Measurements from ENCODE around the gene NAT16. TPM values are rescaled to one million over a fixed set of nuclear protein-coding genes. Genes with fewer than 3 reads are reported as not detected.

The NAT16 gene
- total and polyA plus RNA-seq, 9 of the 15 experiments (the other 6 are each of a cell fraction or from before 2014, with no cell fraction given) = 0.04 TPM; not detected in 8

DNA sequence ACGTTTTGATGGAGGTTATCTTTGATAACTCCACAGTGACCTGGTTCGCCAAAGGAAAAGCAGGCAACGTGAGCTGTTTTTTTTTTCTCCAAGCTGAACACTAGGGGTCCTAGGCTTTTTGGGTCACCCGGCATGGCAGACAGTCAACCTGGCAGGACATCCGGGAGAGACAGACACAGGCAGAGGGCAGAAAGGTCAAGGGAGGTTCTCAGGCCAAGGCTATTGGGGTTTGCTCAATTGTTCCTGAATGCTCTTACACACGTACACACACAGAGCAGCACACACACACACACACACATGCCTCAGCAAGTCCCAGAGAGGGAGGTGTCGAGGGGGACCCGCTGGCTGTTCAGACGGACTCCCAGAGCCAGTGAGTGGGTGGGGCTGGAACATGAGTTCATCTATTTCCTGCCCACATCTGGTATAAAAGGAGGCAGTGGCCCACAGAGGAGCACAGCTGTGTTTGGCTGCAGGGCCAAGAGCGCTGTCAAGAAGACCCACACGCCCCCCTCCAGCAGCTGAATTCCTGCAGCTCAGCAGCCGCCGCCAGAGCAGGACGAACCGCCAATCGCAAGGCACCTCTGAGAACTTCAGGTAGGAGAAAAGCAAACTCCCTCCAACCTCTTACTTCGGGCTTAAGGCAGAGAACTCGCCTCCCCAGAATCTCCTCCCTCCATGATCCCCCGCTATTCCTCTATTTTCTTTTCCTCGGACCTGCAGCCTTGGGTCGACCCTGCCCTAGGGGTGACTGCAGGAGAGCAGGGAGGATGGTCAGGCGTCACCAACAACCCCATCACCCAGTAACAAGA is 53.2 kb downstream of the NAT16 start, which contains the start of gene SERPINE1 (continued):
- TF ChIP-seq, protein P1, sequence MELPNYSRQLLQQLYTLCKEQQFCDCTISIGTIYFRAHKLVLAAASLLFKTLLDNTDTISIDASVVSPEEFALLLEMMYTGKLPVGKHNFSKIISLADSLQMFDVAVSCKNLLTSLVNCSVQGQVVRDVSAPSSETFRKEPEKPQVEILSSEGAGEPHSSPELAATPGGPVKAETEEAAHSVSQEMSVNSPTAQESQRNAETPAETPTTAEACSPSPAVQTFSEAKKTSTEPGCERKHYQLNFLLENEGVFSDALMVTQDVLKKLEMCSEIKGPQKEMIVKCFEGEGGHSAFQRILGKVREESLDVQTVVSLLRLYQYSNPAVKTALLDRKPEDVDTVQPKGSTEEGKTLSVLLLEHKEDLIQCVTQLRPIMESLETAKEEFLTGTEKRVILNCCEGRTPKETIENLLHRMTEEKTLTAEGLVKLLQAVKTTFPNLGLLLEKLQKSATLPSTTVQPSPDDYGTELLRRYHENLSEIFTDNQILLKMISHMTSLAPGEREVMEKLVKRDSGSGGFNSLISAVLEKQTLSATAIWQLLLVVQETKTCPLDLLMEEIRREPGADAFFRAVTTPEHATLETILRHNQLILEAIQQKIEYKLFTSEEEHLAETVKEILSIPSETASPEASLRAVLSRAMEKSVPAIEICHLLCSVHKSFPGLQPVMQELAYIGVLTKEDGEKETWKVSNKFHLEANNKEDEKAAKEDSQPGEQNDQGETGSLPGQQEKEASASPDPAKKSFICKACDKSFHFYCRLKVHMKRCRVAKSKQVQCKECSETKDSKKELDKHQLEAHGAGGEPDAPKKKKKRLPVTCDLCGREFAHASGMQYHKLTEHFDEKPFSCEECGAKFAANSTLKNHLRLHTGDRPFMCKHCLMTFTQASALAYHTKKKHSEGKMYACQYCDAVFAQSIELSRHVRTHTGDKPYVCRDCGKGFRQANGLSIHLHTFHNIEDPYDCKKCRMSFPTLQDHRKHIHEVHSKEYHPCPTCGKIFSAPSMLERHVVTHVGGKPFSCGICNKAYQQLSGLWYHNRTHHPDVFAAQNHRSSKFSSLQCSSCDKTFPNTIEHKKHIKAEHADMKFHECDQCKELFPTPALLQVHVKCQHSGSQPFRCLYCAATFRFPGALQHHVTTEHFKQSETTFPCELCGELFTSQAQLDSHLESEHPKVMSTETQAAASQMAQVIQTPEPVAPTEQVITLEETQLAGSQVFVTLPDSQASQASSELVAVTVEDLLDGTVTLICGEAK (IDR thresholded peaks at IDR 0.05) = peak; percentile 28; the same call in 1 of the 2 replicates
- TF ChIP-seq, protein P1 (CRISPR knock-in tag; IDR thresholded peaks at IDR 0.05) = no peak
- TF ChIP-seq, protein P2, sequence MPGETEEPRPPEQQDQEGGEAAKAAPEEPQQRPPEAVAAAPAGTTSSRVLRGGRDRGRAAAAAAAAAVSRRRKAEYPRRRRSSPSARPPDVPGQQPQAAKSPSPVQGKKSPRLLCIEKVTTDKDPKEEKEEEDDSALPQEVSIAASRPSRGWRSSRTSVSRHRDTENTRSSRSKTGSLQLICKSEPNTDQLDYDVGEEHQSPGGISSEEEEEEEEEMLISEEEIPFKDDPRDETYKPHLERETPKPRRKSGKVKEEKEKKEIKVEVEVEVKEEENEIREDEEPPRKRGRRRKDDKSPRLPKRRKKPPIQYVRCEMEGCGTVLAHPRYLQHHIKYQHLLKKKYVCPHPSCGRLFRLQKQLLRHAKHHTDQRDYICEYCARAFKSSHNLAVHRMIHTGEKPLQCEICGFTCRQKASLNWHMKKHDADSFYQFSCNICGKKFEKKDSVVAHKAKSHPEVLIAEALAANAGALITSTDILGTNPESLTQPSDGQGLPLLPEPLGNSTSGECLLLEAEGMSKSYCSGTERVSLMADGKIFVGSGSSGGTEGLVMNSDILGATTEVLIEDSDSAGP (CRISPR knock-in tag; IDR thresholded peaks at IDR 0.05) = no peak
- TF ChIP-seq, protein P3, sequence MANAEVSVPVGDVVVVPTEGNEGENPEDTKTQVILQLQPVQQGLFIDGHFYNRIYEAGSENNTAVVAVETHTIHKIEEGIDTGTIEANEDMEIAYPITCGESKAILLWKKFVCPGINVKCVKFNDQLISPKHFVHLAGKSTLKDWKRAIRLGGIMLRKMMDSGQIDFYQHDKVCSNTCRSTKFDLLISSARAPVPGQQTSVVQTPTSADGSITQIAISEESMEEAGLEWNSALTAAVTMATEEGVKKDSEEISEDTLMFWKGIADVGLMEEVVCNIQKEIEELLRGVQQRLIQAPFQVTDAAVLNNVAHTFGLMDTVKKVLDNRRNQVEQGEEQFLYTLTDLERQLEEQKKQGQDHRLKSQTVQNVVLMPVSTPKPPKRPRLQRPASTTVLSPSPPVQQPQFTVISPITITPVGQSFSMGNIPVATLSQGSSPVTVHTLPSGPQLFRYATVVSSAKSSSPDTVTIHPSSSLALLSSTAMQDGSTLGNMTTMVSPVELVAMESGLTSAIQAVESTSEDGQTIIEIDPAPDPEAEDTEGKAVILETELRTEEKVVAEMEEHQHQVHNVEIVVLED (CRISPR knock-in tag; IDR thresholded peaks at IDR 0.05) = no peak
- no peak for TF ChIP-seq GATA2 (CRISPR knock-in tag; IDR thresholded peaks at IDR 0.05)
- no peak for TF ChIP-seq SIN3A (IDR thresholded peaks at IDR 0.05; ENCODE audit: borderline replicate concordance in 2 of 2, control insufficient read depth in 1 of 2, low read depth in 2 of 2, low read length in 2 of 2)
- TF ChIP-seq ZBTB8A (IDR thresholded peaks at IDR 0.05; ENCODE audit: partially characterized antibody) = no peak
- TF ChIP-seq CHD4 (IDR thresholded peaks at IDR 0.05; ENCODE audit: insufficient read depth, insufficient replicate concordance, low read depth, low read length, poor library complexity, severe bottlenecking) = no peak
- TF ChIP-seq ESRRA (IDR thresholded peaks at IDR 0.05; ENCODE audit: borderline replicate concordance, low read depth) = 0 out of 2 replicates have a peak, but pooled peaks have one; percentile 45
- TF ChIP-seq, protein P4, sequence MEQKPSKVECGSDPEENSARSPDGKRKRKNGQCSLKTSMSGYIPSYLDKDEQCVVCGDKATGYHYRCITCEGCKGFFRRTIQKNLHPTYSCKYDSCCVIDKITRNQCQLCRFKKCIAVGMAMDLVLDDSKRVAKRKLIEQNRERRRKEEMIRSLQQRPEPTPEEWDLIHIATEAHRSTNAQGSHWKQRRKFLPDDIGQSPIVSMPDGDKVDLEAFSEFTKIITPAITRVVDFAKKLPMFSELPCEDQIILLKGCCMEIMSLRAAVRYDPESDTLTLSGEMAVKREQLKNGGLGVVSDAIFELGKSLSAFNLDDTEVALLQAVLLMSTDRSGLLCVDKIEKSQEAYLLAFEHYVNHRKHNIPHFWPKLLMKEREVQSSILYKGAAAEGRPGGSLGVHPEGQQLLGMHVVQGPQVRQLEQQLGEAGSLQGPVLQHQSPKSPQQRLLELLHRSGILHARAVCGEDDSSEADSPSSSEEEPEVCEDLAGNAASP (IDR thresholded peaks at IDR 0.05) = no peak
